DND-41 (cell line): ENCODE results near the gene JAGN1.

Experiments used
- ATAC-seq: fragments of 200-7000 bp; cut with Tn5 transposase; 3 replicates; pipeline ENCODE4 v1.9.1; 2021; ENCODE audit warnings: low read depth; ENCODE audit not compliant: insufficient read depth
- DNase-seq: peaks from one replicate; pipeline ENCODE4 v3.0.0-alpha.2; 2020
- H2AFZ ChIP-seq: 2 replicates; pipeline ENCODE4 v1.6.0; 2012; ENCODE audit warnings: low read depth, low read length
- H3K27ac ChIP-seq: 2 replicates; pipeline ENCODE4 v1.5.1; 2012; ENCODE audit warnings: low read length, inconsistent platforms
- H3K27me3 ChIP-seq: fragments of 200-600 bp; sonication (generic); 2 replicates; pipeline ENCODE4 v1.6.0; 2012; ENCODE audit warnings: low read length, mild to moderate bottlenecking, inconsistent platforms; ENCODE audit not compliant: insufficient read depth, poor library complexity
- H3K36me3 ChIP-seq: 2 replicates; pipeline ENCODE4 v1.5.1; 2012; ENCODE audit warnings: low read length, inconsistent platforms; ENCODE audit not compliant: insufficient read depth
- H3K4me1 ChIP-seq: 2 replicates; pipeline ENCODE4 v1.5.1; 2012; ENCODE audit warnings: mild to moderate bottlenecking, low read length; ENCODE audit not compliant: insufficient read depth
- H3K4me2 ChIP-seq: 2 replicates; pipeline ENCODE4 v1.6.0; 2012; ENCODE audit warnings: mild to moderate bottlenecking, moderate library complexity, low read length, inconsistent platforms; ENCODE audit not compliant: insufficient read depth
- H3K4me3 ChIP-seq, 2 experiments: fragments of 200-600 bp in 1 of 2; shearing (Covaris generic) in 1 of 2; 2 replicates each; pipeline ENCODE4 v1.5.1; 2012 to 2016; ENCODE audit warnings: inconsistent platforms in 2 of 2, low read length in 2 of 2, mild to moderate bottlenecking in 2 of 2, low read depth in 1 of 2, moderate library complexity in 1 of 2
- H3K79me2 ChIP-seq: 2 replicates; pipeline ENCODE4 v1.6.0; 2012; ENCODE audit warnings: low read length, inconsistent platforms; ENCODE audit not compliant: insufficient read depth
- H3K9ac ChIP-seq: 2 replicates; pipeline ENCODE4 v1.6.0; 2012; ENCODE audit warnings: low read depth, mild to moderate bottlenecking, inconsistent platforms, low read length, moderate library complexity
- H3K9me3 ChIP-seq: 2 replicates; pipeline ENCODE4 v1.5.1; 2012; ENCODE audit warnings: low read length, moderate library complexity, mild to moderate bottlenecking, inconsistent platforms; ENCODE audit not compliant: insufficient read depth, severe bottlenecking
- H4K20me1 ChIP-seq: 2 replicates; pipeline ENCODE4 v1.6.0; 2012; ENCODE audit warnings: low read length; ENCODE audit not compliant: insufficient read depth
- EZH2 ChIP-seq: IDR thresholded peaks from 3 replicates; pipeline ENCODE4 v1.6.1; 2012; ENCODE audit warnings: borderline replicate concordance, low read depth, mild to moderate bottlenecking, moderate library complexity, low read length, inconsistent platforms; ENCODE audit not compliant: severe bottlenecking
- TF ChIP-seq, protein P1 (sequence below): IDR thresholded peaks from 2 replicates; pipeline ENCODE4 v1.5.1; 2012; ENCODE audit warnings: borderline replicate concordance, low read length, moderate library complexity, mild to moderate bottlenecking; ENCODE audit not compliant: poor library complexity, severe bottlenecking; ENCODE audit errors: extremely low read depth

The JAGN1 gene

DNA sequence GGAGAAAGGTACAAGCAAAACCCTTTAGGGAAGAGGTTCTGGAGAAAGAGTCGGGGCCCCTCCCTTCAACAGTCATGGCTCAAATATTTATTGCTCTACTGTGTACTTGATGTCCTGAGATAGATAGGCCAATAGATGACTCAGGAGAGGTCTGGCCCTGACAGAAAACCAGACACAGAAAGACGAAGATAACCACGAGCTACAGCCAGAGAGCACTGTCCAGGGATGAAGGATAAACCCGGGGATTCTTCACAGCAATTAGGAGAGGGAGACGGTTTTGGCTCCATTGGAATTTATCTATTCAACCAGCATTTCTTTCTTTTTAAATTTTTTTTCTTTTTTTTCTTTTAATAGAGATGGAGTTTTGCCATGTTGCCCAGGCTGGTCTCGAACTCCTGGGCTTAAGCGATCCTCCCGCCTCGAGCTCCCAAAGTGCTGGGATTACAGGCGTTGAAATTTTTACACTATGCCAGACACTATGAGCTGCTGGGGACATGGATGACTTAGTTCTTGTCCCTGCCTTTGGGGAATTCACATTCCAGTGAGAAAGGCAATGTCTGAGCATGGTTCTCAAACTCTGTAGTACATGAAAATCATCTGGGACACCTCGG lies 5.8 kb upstream of the JAGN1 start:
- Histone ChIP-seq H4K20me1 (no peaks in the 10 kb centered on the region), H2AFZ (no peak overlapping the region), H3K79me2 (no peaks in the 10 kb centered on the region), H3K4me2 (no peak overlapping the region), H3K9ac (no peak overlapping the region), H3K4me1 (peaks cover under 1% of the 10 kb centered on the region), H3K27ac (no peak overlapping the region), H3K27me3 (no peaks in the 10 kb centered on the region), H3K9me3 (no peaks in the 10 kb centered on the region), H3K36me3 (no peaks in the 10 kb centered on the region), H3K4me3 (no peak overlapping the region)
- ATAC-seq (no peak), DNase-seq (no peak)
- no peak for TF ChIP-seq EZH2
- TF ChIP-seq, protein P1, sequence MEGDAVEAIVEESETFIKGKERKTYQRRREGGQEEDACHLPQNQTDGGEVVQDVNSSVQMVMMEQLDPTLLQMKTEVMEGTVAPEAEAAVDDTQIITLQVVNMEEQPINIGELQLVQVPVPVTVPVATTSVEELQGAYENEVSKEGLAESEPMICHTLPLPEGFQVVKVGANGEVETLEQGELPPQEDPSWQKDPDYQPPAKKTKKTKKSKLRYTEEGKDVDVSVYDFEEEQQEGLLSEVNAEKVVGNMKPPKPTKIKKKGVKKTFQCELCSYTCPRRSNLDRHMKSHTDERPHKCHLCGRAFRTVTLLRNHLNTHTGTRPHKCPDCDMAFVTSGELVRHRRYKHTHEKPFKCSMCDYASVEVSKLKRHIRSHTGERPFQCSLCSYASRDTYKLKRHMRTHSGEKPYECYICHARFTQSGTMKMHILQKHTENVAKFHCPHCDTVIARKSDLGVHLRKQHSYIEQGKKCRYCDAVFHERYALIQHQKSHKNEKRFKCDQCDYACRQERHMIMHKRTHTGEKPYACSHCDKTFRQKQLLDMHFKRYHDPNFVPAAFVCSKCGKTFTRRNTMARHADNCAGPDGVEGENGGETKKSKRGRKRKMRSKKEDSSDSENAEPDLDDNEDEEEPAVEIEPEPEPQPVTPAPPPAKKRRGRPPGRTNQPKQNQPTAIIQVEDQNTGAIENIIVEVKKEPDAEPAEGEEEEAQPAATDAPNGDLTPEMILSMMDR: no peak

DNA sequence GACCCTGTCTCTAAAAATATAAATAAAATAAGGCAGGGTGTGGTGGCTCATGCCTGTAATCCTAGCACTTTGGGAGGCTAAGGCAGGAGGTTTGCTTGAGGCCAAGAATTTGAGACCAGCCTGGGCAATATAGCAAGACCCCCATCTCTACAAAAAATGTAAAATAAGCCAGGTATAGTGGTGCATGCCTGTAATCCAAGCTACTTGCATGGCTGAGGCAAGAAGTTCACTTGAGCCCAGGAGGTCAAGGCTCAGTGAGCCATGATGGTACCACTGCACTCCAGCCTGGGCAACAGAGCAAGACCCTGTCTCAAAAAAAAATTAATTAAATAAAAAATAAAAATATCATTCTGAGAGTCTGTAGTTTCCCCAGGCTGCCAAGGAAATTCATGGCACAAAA lies 4.1 kb upstream of the JAGN1 start:
- no peaks in the 10 kb centered on the region for H3K27me3 ChIP-seq
- DNase-seq: no peak
- peaks cover 9% of the 10 kb centered on the region for H3K79me2 ChIP-seq
- H3K9ac ChIP-seq: no peak overlapping the region
- H3K27ac ChIP-seq: no peak overlapping the region
- TF ChIP-seq, protein P1: no peak
- TF ChIP-seq EZH2: no peak
- no peaks in the 10 kb centered on the region for H4K20me1 ChIP-seq
- peaks cover 9% of the 10 kb centered on the region for H3K4me1 ChIP-seq
- H3K9me3 ChIP-seq: no peaks in the 10 kb centered on the region
- H2AFZ ChIP-seq: no peak overlapping the region
- H3K4me3 ChIP-seq: no peak overlapping the region
- no peak overlapping the region for H3K4me2 ChIP-seq
- peaks cover 4% of the 10 kb centered on the region; the same call in 1 of the 2 replicates for H3K36me3 ChIP-seq
- ATAC-seq: no peak

DNA sequence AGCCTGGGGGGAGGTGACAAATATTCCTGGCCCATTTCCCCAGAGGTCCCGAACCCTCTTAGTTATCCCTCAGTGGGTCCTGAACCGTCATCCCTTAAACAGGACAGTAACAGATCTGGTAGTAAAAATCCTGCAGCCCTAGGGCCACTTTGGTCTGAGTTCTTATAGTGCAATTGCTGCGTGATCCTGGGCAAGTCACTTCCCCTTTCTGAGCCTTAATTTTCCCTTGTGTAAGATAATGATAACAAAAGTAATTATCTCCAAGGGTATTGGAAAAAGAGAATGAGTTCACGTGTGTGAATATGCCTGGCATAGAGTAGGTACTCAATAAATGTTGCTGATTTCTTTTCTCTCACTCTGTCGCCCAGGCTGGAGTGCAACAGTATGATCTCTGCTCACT lies 2.9 kb upstream of the JAGN1 start:
- no peak overlapping the region for H3K27ac ChIP-seq
- no peaks in the 10 kb centered on the region for H3K27me3 ChIP-seq
- H3K4me1 ChIP-seq: peaks cover 19% of the 10 kb centered on the region
- DNase-seq (no peak), ATAC-seq (no peak)
- no peak overlapping the region for H3K4me3 ChIP-seq
- no peak for TF ChIP-seq EZH2
- H3K4me2 ChIP-seq: no peak overlapping the region
- peaks cover 21% of the 10 kb centered on the region for H3K79me2 ChIP-seq
- H2AFZ ChIP-seq: no peak overlapping the region
- H3K9ac ChIP-seq: no peak overlapping the region
- peaks cover 5% of the 10 kb centered on the region; the same call in 1 of the 2 replicates for H4K20me1 ChIP-seq
- no peaks in the 10 kb centered on the region for H3K9me3 ChIP-seq
- peaks cover 7% of the 10 kb centered on the region for H3K36me3 ChIP-seq

DNA sequence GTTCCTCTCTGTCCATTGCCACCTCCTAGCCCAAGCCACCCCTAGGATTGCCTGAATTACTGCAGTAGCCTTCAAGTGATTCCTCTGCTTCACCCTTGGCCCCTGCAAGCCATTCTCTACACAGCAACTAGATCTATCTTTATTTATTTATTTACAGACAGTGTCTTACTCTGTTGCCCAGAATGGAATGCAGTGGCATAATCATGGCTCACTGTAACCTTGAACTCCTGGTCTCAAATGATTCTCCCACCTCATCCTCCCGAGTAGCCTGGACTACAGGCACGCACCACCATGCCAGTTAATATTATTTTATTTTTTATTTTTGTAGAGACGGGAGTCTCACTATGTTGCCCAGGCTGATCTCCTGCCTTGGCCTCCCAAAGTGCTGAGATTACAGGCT lies 1.9 kb upstream of the JAGN1 start:
- Histone ChIP-seq H3K79me2 (peaks cover 31% of the 10 kb centered on the region), H3K9ac (no peak overlapping the region), H3K4me1 (peaks cover 26% of the 10 kb centered on the region), H3K27me3 (no peaks in the 10 kb centered on the region), H3K4me2 (no peak overlapping the region), H3K27ac (no peak overlapping the region), H3K36me3 (peaks cover 17% of the 10 kb centered on the region), H3K4me3 (no peak overlapping the region), H2AFZ (peak overlapping the region; percentile 94; the same call in 1 of the 2 replicates), H3K9me3 (no peaks in the 10 kb centered on the region), H4K20me1 (peaks cover 15% of the 10 kb centered on the region; the same call in 1 of the 2 replicates)
- no peak for ATAC-seq
- DNase-seq: no peak
- no peak for TF ChIP-seq EZH2
- TF ChIP-seq, protein P1: no peak
